DMS79 (cell line): ENCODE measurements around the gene MYO10.

ENCODE experiments used
- DNase-seq: peaks from one replicate; lab custom pipeline; 2025; lab: John Stamatoyannopoulos, UW

Gene MYO10

GRCh38 chr5:16812448-16812847 lies 123.6 kb downstream of the MYO10 start:
- DNase-seq: no peak

GRCh38 chr5:16810208-16810854 lies 125.8 kb downstream of the MYO10 start:
- DNase-seq: no peak

- DNase-seq: no peak
Observed at GRCh38 chr5:16809395-16810207, 126.5 kb downstream of the MYO10 start.

GRCh38 chr5:16809010-16809394 lies 127.1 kb downstream of the MYO10 start:
- no peak for DNase-seq

- no peak for DNase-seq
Observed at GRCh38 chr5:16808021-16808420, 128.1 kb downstream of the MYO10 start.

GRCh38 chr5:16807547-16807864 lies 128.6 kb downstream of the MYO10 start:
- DNase-seq: no peak

- DNase-seq: no peak
Observed at GRCh38 chr5:16806711-16807546, 129.2 kb downstream of the MYO10 start.

GRCh38 chr5:16805486-16805885 lies 130.6 kb downstream of the MYO10 start:
- DNase-seq: no peak

- DNase-seq: no peak
Observed at GRCh38 chr5:16803831-16804230, 132.3 kb downstream of the MYO10 start.

GRCh38 chr5:16800477-16800876 lies 135.6 kb downstream of the MYO10 start:
- DNase-seq: no peak

- no peak for DNase-seq
Observed at GRCh38 chr5:16799796-16800195, 136.3 kb downstream of the MYO10 start.

- no peak for DNase-seq
Observed at GRCh38 chr5:16797951-16798350, 138.1 kb downstream of the MYO10 start.

GRCh38 chr5:16794269-16794913 lies 141.7 kb downstream of the MYO10 start:
- no peak for DNase-seq

GRCh38 chr5:16792598-16793275 lies 143.4 kb downstream of the MYO10 start:
- no peak for DNase-seq

- no peak for DNase-seq
Observed at GRCh38 chr5:16791904-16792597, 144.0 kb downstream of the MYO10 start.

- DNase-seq: no peak
Observed at GRCh38 chr5:16791036-16791705, 144.9 kb downstream of the MYO10 start.

GRCh38 chr5:16788957-16789356 lies 147.1 kb downstream of the MYO10 start:
- no peak for DNase-seq

- no peak for DNase-seq
Observed at GRCh38 chr5:16787278-16787677, 148.8 kb downstream of the MYO10 start.

- DNase-seq: no peak
Observed at GRCh38 chr5:16784843-16785791, 151.0 kb downstream of the MYO10 start.
